Fibroblast of mammary gland (primary cell): ENCODE measurements around the gene IFIT3.

Experiments
- DNase-seq: peaks from one replicate; pipeline ENCODE4 v3.0.0-alpha.2; 2010; ENCODE audit warnings: low read depth
- H3K4me3 ChIP-seq: 2 replicates; pipeline ENCODE4 v1.5.1; 2011; ENCODE audit warnings: low read depth, mild to moderate bottlenecking, low read length, moderate library complexity; ENCODE audit not compliant: control insufficient read depth
- TF ChIP-seq, protein P1 (sequence below): conservative IDR thresholded peaks from 2 replicates; pipeline ENCODE4 v1.5.1; 2011; ENCODE audit warnings: low read depth, low read length, inconsistent platforms; ENCODE audit not compliant: control insufficient read depth, insufficient read depth

IFIT3 gene

DNA sequence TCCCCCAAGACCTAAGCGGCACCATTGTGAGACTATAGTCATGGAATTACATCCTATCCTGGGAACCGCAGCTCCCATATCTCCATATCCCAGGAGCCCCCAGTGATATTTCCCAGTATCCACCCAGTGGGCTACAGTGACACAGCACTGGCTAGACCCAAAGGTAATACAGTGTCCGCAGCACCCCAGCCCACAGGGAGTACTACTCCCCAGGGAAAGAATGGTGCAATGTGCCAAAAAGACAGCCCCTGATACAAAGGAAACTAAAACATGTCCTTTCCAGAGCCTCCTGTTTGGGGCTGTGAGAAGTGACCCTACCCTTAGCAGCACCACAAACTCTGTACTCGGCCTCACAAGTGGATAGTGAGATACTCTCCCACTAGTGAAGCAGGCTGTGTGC, 30.4 kb upstream of the IFIT3 start:
- TF ChIP-seq, protein P1, sequence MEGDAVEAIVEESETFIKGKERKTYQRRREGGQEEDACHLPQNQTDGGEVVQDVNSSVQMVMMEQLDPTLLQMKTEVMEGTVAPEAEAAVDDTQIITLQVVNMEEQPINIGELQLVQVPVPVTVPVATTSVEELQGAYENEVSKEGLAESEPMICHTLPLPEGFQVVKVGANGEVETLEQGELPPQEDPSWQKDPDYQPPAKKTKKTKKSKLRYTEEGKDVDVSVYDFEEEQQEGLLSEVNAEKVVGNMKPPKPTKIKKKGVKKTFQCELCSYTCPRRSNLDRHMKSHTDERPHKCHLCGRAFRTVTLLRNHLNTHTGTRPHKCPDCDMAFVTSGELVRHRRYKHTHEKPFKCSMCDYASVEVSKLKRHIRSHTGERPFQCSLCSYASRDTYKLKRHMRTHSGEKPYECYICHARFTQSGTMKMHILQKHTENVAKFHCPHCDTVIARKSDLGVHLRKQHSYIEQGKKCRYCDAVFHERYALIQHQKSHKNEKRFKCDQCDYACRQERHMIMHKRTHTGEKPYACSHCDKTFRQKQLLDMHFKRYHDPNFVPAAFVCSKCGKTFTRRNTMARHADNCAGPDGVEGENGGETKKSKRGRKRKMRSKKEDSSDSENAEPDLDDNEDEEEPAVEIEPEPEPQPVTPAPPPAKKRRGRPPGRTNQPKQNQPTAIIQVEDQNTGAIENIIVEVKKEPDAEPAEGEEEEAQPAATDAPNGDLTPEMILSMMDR, result no peak
- H3K4me3 ChIP-seq, result no peak overlapping the region
- no peak for DNase-seq

DNA sequence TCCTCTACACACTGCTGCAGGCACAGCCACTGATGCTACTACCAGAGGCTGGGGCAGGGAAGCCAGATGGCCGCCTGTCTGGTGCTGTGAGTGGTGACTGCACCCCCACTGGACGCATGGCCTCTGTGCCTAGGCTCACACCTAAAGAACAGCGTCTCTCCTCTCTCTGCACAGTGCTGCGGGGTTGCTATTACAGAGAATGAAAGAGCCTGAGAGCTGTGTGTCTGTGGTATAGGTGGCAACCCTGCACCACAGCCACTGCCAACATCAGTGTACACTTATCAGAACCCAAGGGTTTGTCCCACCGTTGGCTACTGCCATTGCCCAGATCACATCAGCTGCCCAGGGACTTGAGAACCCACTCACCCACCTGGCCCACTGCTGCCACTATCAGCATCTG, 30.0 kb upstream of the IFIT3 start:
- TF ChIP-seq, protein P1, result no peak
- no peak for DNase-seq
- H3K4me3 ChIP-seq, result no peak overlapping the region

DNA sequence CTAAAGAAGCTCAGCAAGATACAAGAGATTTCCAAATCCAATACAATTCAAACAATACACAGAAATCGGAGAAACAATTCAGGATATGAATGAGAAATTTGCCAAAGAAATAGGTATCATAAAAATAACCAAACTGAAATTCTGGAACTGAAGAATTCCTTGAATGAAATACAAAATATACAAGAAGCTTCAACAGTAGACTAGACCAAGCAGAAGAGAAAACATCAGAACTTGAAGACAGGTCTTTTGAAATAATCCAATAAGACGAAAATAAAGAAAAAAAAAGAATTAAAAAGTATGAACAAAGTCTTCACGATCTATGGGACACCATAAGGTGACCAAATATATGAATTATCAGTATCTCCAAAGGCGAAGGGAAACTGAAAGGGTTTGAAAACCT, 28.8 kb upstream of the IFIT3 start:
- no peak for DNase-seq
- H3K4me3 ChIP-seq, result no peak overlapping the region
- TF ChIP-seq, protein P1, result no peak

DNA sequence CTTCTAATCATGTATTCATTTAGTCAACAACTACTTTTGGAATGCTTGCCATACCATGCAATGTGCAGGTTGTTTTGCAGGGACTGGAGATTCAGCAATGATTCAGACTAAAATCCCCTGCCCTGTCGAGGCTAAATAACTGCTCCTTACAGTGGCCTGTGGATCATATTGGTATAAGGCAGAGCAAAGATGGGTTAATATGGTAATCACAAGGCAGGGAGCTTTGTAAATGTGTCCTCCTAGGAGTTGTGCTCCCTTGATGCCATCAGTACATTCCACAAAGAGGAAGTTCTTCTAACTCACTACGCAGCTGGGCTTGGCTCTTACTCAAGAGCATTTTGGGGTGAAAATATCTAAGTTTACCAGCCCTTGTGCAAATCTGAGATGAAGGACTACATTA, 26.6 kb upstream of the IFIT3 start:
- TF ChIP-seq, protein P1, result no peak
- peak; percentile 54 for DNase-seq
- peak overlapping the region; percentile 61 for H3K4me3 ChIP-seq

DNA sequence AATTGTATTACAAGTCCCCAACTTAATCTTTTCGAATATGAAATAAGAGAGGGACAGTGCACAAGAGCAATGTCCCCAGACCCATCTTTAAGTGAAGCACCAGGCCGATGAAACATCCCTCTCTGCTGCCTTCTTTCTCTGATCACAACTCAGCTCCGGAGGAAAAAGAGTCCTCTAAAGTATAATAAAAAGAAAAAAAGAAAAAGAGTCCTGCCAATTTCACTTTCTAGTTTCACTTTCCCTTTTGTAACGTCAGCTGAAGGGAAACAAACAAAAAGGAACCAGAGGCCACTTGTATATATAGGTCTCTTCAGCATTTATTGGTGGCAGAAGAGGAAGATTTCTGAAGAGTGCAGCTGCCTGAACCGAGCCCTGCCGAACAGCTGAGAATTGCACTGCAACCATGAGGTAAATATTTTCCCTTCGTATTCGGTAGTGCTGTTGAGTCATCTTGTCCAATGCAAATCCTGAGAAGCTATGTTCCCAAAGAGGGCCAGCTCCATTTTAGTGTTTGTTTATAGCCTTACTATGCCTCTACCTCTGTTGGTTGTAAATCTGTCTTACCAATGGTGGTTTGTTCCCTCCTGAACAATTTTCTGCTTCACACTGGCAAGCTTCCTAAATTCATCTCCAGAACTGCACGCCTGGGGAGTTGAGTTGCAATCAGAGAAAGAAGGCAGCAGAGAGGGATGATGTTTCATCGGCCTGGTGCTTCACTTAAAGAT, 25.9 kb upstream of the IFIT3 start, which contains the start of gene IFIT2:
TSS of gene IFIT2 (plus strand) at position 326 of the 725 bp plus-strand sequence. CDS start at position 404, 78 bp downstream.
- peak; percentile 78 for DNase-seq
- TF ChIP-seq, protein P1, result no peak
- peak within 1 kb of the TSS; percentile 61 for H3K4me3 ChIP-seq

DNA sequence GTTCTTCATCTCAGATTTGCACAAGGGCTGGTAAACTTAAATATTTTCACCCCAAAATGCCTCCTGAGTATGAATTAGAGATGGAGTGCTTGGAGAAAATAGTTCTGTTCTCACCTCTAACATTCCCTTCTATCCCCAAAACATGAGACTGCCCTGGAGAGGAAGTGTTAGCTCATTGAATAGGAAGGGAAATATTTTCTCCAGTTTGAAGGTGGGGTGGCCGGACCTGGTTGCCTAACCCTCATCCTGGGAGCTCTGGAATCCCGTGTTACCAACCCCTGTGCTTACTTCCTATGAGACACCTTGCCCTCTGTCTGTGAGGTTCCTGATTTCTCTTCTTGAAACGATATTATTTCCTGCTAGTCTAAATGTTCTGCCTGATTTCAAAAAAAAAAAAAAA, 25.2 kb upstream of the IFIT3 start:
- no peak for DNase-seq
- peak overlapping the region; percentile 6 for H3K4me3 ChIP-seq
- TF ChIP-seq, protein P1, result no peak
